GM11168 (cell line): Measurements from ENCODE around the gene RERE.
"Not testable (repeated sequence)": the region's sequence is repeated elsewhere in the genome, so short reads cannot be mapped to it uniquely, and the experiment has no call there.

Experiments used
- in situ Hi-C: fragments of 300-500 bp; cut with MboI; formaldehyde crosslinking; loops from one replicate; pipeline ENCODE4 v1.12.0; 2022; ENCODE audit warnings: low sequenced_read_pairs; ENCODE audit not compliant: unreplicated experiment

The RERE gene

GRCh38 chr1:8516278-8516777 is 301.1 kb downstream of the RERE start:
- in situ Hi-C loops = no loop called here

- in situ Hi-C loops = no loop called here
Observed at GRCh38 chr1:8512504-8512903, 304.9 kb downstream of the RERE start.

GRCh38 chr1:8510041-8510823 is 307.2 kb downstream of the RERE start:
- in situ Hi-C loops = no loop called here

- in situ Hi-C loops = no loop called here
Observed at GRCh38 chr1:8509579-8509978, 307.9 kb downstream of the RERE start.

- in situ Hi-C loops = no loop called here
Observed at GRCh38 chr1:8506995-8507615, 310.3 kb downstream of the RERE start.

- in situ Hi-C loops = no loop called here
Observed at GRCh38 chr1:8506456-8506855, 311.0 kb downstream of the RERE start.

- in situ Hi-C loops = no loop called here
Observed at GRCh38 chr1:8503842-8504241, 313.6 kb downstream of the RERE start.

- in situ Hi-C loops = not testable (repeated sequence)
Observed at GRCh38 chr1:8502949-8503348, 314.5 kb downstream of the RERE start.

GRCh38 chr1:8497210-8497819 is 320.1 kb downstream of the RERE start:
- in situ Hi-C loops = no loop called here

GRCh38 chr1:8496473-8496872 is 321.0 kb downstream of the RERE start:
- in situ Hi-C loops = no loop called here

- in situ Hi-C loops = no loop called here
Observed at GRCh38 chr1:8495928-8496401, 321.5 kb downstream of the RERE start.

GRCh38 chr1:8494681-8495080 is 322.8 kb downstream of the RERE start:
- in situ Hi-C loops = no loop called here

GRCh38 chr1:8493916-8494540 is 323.4 kb downstream of the RERE start:
- in situ Hi-C loops = no loop called here

- in situ Hi-C loops = no loop called here
Observed at GRCh38 chr1:8487249-8487648, 330.2 kb downstream of the RERE start.

- in situ Hi-C loops = no loop called here
Observed at GRCh38 chr1:8486047-8486446, 331.4 kb downstream of the RERE start.

- in situ Hi-C loops = no loop called here
Observed at GRCh38 chr1:8483586-8483985, 333.9 kb downstream of the RERE start.

GRCh38 chr1:8482979-8483381 is 334.5 kb downstream of the RERE start:
- in situ Hi-C loops = no loop called here

- in situ Hi-C loops = no loop called here
Observed at GRCh38 chr1:8481650-8482380, 335.6 kb downstream of the RERE start.

- in situ Hi-C loops = no loop called here
Observed at GRCh38 chr1:8478566-8478965, 338.9 kb downstream of the RERE start.

GRCh38 chr1:8477983-8478362 is 339.5 kb downstream of the RERE start:
- in situ Hi-C loops = no loop called here
